ENCODE results near the gene POTEF.
"Not testable (repeated sequence)": the region's sequence is repeated elsewhere in the genome, so short reads cannot be mapped to it uniquely, and the experiment has no call there.

The POTEF gene

DNA sequence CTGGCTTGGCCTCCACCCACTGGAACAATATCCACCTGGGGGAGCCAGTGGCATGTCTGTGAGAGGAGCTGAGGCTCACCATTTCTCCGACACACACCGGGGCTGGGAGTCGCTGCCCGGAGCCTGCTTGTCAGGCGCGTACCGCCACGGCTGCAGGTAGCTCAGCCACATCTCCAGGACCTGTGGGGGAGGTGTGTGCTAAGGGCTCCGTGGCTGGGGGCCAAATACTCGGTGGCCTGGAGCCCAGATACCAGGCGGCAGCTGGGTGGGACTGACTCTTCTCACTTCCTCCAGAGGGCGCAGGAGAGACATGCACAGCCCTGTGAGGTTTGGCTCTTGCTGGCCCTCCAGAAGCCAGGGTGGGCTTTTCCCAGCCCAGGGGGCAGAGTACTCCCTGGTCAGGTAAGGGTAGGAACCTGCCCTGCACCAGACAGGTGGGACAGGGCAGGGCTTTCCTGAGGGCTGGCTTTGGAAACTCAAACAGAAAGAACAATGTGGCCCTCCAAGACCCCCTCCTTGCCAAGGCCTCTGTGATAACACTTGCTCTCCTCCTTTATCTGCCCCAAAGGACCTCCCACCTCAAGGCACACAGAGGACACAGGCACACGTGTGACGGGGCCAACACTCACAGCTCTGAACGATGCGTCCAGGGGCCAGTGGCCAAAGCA lies 27.1 kb upstream of the POTEF start:
- not testable (repeated sequence) for H3K4me1 ChIP-seq

DNA sequence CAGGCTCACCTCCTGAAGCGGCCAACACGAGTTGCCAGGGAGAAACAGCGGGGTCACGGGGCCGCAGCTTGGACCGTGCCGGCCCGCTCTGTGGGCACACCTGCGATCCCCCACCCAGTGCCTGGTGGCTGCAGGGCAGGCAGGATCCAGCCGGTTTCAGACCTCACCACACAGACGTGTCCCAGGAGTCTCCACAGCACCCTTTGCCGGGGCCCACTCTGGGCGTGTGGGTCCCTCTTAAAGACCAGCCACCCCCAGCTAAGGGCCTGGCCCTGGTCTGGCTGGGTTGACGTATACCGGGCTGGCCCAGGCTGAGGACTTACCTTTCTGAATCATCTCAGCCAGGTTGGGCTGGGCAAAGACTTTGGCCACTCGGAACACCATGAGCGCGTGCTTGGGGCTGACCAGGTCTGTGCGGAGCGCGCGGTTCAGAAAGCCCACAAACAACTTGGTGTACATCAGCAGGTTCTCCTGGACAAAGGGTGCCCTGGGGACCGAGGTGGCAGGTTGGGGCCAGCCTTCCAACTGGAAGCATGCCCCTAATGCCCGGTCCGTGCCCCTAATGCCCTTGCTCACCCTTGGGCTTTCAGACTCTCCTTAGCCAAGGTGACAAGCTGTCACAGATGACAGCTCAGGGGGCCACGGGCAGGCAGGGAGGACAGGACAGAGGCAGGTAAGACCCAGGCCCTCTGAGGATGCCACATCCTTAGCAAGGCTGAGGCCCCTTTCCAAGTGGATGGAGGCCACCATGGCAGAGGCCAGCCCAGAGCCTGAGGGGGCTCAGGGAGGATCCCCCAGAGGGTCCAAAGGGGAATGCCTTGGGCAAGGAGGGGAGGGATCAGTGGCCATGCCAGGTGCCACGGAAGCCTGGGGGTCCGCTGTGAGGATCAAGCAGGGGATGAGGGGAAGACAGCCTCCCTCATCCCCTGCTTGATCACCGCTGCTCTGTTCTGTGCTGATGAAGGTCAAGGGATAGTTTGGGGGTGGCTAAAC lies 26.0 kb upstream of the POTEF start:
- Histone ChIP-seq H3K27me3 (no peaks in the 10 kb centered on the region), H3K4me3 (ENCODE audit: low read depth, low read length) (no peak overlapping the region), H3K9me3 (no peaks in the 10 kb centered on the region), H3K36me3 (no peaks in the 10 kb centered on the region), H3K4me1 (no peaks in the 10 kb centered on the region)
- TF ChIP-seq, protein P1, sequence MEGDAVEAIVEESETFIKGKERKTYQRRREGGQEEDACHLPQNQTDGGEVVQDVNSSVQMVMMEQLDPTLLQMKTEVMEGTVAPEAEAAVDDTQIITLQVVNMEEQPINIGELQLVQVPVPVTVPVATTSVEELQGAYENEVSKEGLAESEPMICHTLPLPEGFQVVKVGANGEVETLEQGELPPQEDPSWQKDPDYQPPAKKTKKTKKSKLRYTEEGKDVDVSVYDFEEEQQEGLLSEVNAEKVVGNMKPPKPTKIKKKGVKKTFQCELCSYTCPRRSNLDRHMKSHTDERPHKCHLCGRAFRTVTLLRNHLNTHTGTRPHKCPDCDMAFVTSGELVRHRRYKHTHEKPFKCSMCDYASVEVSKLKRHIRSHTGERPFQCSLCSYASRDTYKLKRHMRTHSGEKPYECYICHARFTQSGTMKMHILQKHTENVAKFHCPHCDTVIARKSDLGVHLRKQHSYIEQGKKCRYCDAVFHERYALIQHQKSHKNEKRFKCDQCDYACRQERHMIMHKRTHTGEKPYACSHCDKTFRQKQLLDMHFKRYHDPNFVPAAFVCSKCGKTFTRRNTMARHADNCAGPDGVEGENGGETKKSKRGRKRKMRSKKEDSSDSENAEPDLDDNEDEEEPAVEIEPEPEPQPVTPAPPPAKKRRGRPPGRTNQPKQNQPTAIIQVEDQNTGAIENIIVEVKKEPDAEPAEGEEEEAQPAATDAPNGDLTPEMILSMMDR (IDR thresholded peaks at IDR 0.05; ENCODE audit: low read depth, low read length), result no peak
- no peak for DNase-seq

More for the DNA sequence above, 27.1 kb upstream of the POTEF start:
- H3K36me3 ChIP-seq; H3K27me3 ChIP-seq; H3K4me3 ChIP-seq (ENCODE audit: low read depth, low read length); H3K9me3 ChIP-seq: not testable (repeated sequence)
- TF ChIP-seq, protein P1 (IDR thresholded peaks at IDR 0.05; ENCODE audit: low read depth, low read length), result peak; percentile 52
- peak; percentile 71 for DNase-seq

DNA sequence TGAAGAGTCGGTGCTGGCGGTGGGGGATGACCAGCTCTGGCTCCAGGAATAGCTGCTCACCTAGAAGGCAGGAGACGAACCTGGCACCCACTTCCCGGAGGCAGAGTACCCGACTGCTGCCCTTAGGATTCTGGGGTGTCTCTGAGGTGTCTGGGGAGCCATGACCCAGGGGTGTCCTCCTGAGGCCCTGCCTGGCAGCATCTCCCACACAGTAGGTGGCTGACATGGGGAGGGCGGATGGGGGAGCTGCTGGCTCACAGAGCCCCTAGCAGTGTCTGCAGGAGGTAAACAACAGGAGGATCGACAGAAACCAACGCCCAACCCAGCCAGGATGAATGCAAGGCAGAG lies 25.4 kb upstream of the POTEF start:
- not testable (repeated sequence) for H3K4me3 ChIP-seq (ENCODE audit: low read depth, low read length); H3K9me3 ChIP-seq; H3K27me3 ChIP-seq; H3K4me1 ChIP-seq; DNase-seq; H3K36me3 ChIP-seq

DNA sequence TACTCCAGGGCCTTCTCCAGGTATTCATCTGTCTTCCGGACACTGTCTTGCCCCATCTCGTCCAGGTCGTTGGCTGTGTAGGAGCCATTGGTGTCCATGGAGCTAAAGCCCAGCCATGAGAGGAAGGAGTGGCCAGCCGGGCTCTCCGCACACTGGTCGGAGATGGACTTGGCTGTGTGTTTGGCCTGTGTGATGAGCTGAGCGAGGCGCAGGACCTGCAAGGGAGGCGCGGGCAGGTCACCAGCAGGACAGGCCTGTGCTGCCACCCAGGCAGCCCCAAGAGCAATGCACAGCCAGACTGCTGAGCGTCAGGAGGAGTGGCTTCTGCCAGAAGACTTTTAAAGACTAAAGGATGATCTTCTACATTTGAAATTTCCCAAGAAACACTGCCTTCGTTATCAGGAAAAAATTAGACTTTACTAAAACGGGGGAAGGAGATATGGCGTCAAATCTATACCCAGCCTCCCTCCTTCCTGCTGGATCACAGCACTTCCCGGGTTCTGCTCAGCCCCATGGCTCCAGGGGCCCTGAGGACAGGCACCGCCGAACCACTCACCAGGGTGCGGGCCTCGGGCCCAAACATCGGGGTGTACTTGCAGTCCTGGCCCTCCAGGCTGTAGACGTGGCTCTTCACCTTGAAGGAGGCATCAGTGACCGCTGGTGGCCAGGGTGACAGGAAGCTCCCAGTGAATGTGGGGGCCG lies 24.9 kb upstream of the POTEF start:
- not testable (repeated sequence) for H3K27me3 ChIP-seq; H3K36me3 ChIP-seq; DNase-seq; H3K4me3 ChIP-seq (ENCODE audit: low read depth, low read length); H3K4me1 ChIP-seq; H3K9me3 ChIP-seq

DNA sequence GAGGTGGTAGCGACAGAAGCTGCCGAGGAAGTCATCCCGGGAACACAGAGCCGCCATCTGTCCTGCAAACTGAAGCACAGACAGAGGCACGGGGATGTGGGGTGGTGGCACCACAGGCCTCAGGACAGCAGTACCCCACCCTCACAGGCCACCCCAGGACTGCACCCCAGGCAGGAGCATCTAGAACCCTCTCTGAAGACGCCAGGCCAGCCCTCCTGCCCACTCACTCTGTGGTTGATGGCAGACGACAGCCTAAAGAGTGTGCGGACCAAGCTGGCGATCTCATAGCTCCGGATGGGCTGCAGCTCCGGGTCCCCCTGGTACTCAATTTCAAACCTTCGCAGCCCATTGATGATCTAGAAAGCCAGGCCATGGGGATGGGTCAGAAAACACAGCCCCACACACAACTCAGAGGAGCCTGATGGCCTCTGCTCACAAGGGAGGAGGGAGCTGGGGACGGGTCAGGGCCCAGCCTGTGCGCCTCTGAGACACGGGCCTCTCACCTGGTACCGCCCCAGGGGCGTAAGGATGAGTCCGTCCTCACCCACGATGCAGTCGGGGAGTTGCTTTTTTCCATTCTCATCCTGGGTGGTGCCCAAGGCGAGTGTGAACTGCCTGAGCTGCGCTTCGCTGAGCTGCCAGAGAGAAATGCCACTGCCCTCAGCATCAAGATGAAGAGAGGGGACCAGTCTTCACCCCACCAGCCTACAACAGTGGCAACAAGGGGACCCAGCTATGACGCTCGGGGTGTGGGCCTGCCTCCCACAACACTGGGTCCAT lies 24.0 kb upstream of the POTEF start:
- Histone ChIP-seq H3K27me3 (no peaks in the 10 kb centered on the region), H3K4me1 (no peaks in the 10 kb centered on the region), H3K36me3 (no peaks in the 10 kb centered on the region), H3K9me3 (no peaks in the 10 kb centered on the region), H3K4me3 (ENCODE audit: low read depth, low read length) (no peak overlapping the region)
- DNase-seq, result no peak
- TF ChIP-seq, protein P1 (IDR thresholded peaks at IDR 0.05; ENCODE audit: low read depth, low read length), result no peak

DNA sequence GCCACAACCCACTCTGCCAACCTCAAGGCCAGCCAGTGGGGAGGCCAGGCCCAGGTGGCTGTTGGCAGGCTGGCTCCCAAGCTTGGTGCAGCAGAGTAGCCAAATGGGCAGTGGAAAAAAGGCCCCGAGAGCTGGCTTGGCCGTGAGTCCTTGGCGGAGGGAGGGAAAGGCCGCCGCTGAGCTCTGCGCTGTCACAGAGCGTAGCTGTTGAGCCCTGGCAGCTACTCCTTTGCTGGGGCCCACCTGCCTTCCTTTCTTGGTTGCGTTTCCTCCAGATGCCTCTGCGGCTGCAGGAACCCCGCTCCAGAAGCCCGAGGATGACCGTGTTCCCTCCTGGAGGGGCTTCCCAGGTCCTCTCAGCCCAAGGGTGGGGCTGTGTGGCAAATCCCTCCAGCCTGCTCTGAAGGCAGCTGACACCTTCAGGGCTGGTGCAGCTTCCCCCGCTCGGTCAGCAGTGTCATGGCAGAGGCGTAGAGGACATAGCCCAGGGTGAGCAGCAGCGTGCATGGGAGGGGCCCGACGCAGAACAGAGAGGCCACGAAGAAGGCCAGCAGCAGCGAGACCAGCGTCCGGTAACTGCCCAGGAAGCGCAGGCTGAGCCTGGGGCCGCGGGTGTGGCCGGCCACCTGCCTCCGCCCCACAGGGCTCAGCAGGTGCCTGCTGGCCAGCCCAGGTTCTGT lies 23.3 kb upstream of the POTEF start:
- not testable (repeated sequence) for H3K9me3 ChIP-seq; DNase-seq; H3K27me3 ChIP-seq; H3K4me1 ChIP-seq; H3K36me3 ChIP-seq; H3K4me3 ChIP-seq (ENCODE audit: low read depth, low read length)

DNA sequence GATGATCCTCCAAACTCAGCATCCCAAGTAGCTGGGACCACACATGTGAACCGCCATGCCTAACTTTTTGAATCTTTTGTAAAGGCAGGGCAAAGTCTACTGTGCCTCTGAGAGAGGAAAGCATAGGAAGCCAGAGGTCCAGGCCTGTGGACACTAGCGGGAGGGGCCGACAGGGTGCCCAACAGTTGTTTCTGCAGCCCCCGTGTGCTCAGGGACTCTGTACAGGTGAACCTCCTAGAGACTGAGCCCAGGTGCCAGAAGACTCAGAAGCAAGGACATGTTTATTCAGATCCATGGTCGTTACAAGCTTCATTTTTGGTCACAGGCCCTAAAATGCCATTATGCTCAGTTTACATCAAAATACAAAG lies 22.1 kb upstream of the POTEF start:
- not testable (repeated sequence) for H3K4me3 ChIP-seq (ENCODE audit: low read depth, low read length); H3K27me3 ChIP-seq; H3K4me1 ChIP-seq; H3K9me3 ChIP-seq; H3K36me3 ChIP-seq; DNase-seq
